Measurements from ENCODE around the gene EFNA1. TPM values are rescaled to one million over a fixed set of nuclear protein-coding genes. Genes with fewer than 3 reads are reported as not detected.

EFNA1 gene
- total and polyA plus RNA-seq, 2 of the 13 experiments (the other 11 are each of a cell fraction or from before 2014, with no cell fraction given): 81.8 to 874 TPM

GRCh38 chr1:155107309-155108264 is 20.1 kb upstream of the EFNA1 start (continued):
- TF ChIP-seq SOX13 (IDR thresholded peaks at IDR 0.05) (no peak), SOX13 (CRISPR knock-in tag; conservative IDR thresholded peaks at IDR 0.05 in 1 of 2, IDR thresholded peaks at IDR 0.05 in 1 of 2) (peak in 1 of 2 experiments; percentile 62; a peak in 2 of 4 replicates), ZNF567 (CRISPR knock-in tag; IDR thresholded peaks at IDR 0.05; ENCODE audit: borderline replicate concordance) (0 out of 2 replicates have a peak, but pooled peaks have one; percentile 39), HIC2 (CRISPR knock-in tag; IDR thresholded peaks at IDR 0.05; ENCODE audit: low read depth) (no peak), MLXIP (CRISPR knock-in tag; IDR thresholded peaks at IDR 0.05; ENCODE audit: borderline replicate concordance) (0 out of 2 replicates have a peak, but pooled peaks have one; percentile 19), ZNF512 (CRISPR knock-in tag; IDR thresholded peaks at IDR 0.05) (0 out of 2 replicates have a peak, but pooled peaks have one; percentile 25), SOX5 (CRISPR knock-in tag; IDR thresholded peaks at IDR 0.05; ENCODE audit: borderline replicate concordance) (peak; percentile 67; the same call in 1 of the 2 replicates), ZNF878 (CRISPR knock-in tag; IDR thresholded peaks at IDR 0.05) (no peak), ZBTB3 (CRISPR knock-in tag; IDR thresholded peaks at IDR 0.05; ENCODE audit: borderline replicate concordance, low read depth) (no peak), TFDP1 (CRISPR knock-in tag; IDR thresholded peaks at IDR 0.05; ENCODE audit: borderline replicate concordance) (peak; percentile 38; the same call in 1 of the 2 replicates), SAP130 (CRISPR knock-in tag; IDR thresholded peaks at IDR 0.05; ENCODE audit: low read depth) (peak; percentile 72), ZNF691 (CRISPR knock-in tag; IDR thresholded peaks at IDR 0.05; ENCODE audit: borderline replicate concordance, low read depth) (no peak), NR2F6 (IDR thresholded peaks at IDR 0.05) (peak; percentile 32; the same call in 1 of the 2 replicates), NR2F6 (CRISPR knock-in tag; IDR thresholded peaks at IDR 0.05) (peak; percentile 44; the same call in 1 of the 2 replicates), ZEB1 (IDR thresholded peaks at IDR 0.05; ENCODE audit: insufficient replicate concordance, low read depth) (no peak), MYPOP (CRISPR knock-in tag; IDR thresholded peaks at IDR 0.05) (peak; percentile 53; the same call in 1 of the 2 replicates)

Measured in HepG2 (cell line).